ENCODE measurements around the gene CDCA3. TPM values are rescaled to one million over a fixed set of nuclear protein-coding genes. Genes with fewer than 3 reads are reported as not detected.

The CDCA3 gene
- total RNA-seq, 1 donor from 2014 or later: 32.5 TPM

DNA sequence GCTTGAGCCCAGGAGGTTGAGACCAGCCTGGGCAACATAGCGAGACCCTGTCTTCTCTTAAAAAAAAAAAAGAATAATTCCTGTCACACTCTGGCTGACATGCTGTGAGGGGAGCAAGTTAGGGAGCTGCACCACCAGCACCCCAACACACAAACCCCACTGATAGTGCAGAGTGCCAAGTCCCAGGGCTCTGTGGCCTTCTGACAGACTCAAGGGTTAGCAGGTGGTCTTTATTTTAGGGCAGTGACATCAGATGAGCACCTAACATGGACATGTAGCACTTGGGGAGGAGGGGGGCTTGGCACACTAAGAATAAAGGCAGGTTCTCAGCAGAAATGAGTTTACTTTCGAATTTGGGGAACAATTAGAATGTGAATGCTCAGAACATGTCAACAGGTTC is 7.7 kb upstream of the CDCA3 start:
- peaks cover 5% of the 10 kb centered on the region for H3K4me1 Mint-ChIP-seq (ENCODE audit: low read depth)
- no peak for DNase-seq (ENCODE audit: low spot score)
- peaks cover 37% of the 10 kb centered on the region for H3K36me3 Mint-ChIP-seq (ENCODE audit: low read depth)
- H3K27me3 Mint-ChIP-seq (ENCODE audit: insufficient read depth): no peaks in the 10 kb centered on the region
- H3K4me3 Mint-ChIP-seq: no peak overlapping the region
- no peaks in the 10 kb centered on the region for H3K9me3 Mint-ChIP-seq
- H3K27ac Mint-ChIP-seq: no peak overlapping the region
- intact Hi-C loops (cut with micrococcal nuclease): no loop called here

DNA sequence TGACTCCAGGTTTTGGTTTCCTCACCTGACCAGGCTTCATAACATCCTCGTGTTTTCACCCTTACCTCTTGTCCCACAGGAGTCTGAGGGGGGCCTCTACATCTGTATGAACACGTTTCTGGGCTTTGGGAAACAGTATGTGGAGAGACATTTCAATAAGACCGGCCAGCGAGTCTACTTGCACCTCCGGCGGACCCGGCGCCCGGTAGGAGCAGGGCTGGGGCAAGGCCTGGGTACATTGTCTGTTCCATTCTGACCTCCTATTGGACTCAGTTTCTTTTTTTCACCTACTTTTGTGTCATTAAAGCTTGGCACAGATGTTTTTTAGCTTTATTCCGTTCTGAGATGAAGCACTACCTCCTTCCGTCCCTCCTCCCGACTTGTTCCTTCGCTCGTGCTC is 4.2 kb upstream of the CDCA3 start:
- peaks cover 28% of the 10 kb centered on the region for H3K4me1 Mint-ChIP-seq (ENCODE audit: low read depth)
- no peaks in the 10 kb centered on the region for H3K9me3 Mint-ChIP-seq
- H3K27me3 Mint-ChIP-seq (ENCODE audit: insufficient read depth): peaks cover 2% of the 10 kb centered on the region
- H3K27ac Mint-ChIP-seq: no peak overlapping the region
- H3K36me3 Mint-ChIP-seq (ENCODE audit: low read depth): peaks cover 23% of the 10 kb centered on the region
- no peak for DNase-seq (ENCODE audit: low spot score)
- intact Hi-C loops (cut with micrococcal nuclease): no loop called here
- H3K4me3 Mint-ChIP-seq: no peak overlapping the region

DNA sequence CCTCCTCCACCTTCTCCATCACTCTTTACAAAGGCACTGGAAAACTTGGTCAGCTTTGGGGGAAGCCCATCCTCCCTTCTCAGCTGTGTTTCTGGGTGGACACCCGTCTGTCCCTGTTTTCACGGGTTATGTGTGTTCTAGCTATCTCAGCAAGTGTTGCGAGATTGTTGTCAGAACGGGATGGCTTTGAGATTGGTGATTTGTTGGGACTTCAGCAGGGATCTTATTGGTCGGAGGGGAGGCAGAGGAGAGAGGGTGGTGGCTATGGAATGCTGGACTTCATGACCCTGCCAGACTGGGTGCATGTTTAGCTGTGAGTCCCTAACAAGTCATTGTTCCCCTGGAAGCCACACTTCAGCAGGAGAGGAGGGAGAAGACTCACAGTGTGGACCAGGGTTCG is 3.0 kb upstream of the CDCA3 start:
- no peaks in the 10 kb centered on the region for H3K9me3 Mint-ChIP-seq
- intact Hi-C loops (cut with micrococcal nuclease): loop anchor here (5.0 kb wide), 1 partner anchor 253 kb away; the partner anchor contains the start of gene C1RL
- peaks cover 29% of the 10 kb centered on the region for H3K36me3 Mint-ChIP-seq (ENCODE audit: low read depth)
- DNase-seq (ENCODE audit: low spot score): no peak
- H3K4me1 Mint-ChIP-seq (ENCODE audit: low read depth): peaks cover 41% of the 10 kb centered on the region
- H3K27me3 Mint-ChIP-seq (ENCODE audit: insufficient read depth): peaks cover 2% of the 10 kb centered on the region
- peak overlapping the region; percentile 96 for H3K27ac Mint-ChIP-seq
- H3K4me3 Mint-ChIP-seq: peak overlapping the region; percentile 91

DNA sequence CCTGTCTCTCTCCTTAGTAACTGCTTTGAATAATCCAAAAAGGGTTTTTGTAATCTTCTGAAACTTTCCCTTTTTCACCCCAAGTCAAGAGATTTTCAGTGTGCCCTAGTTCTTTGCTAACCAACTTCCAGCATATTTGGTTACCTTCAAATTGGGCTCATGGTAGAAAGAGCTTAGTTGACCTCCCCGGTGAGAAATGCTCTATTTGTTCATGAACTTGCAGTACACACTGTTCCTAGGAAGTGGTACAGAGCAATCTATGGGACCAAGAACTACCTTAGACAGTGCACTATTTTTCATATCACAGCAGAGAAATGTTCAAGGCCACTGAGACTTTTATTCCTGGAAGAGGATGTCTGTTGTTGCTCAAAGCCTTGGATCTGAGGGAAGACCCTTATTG is 2.5 kb upstream of the CDCA3 start:
- Mint-ChIP-seq H3K4me1 (ENCODE audit: low read depth) (peaks cover 41% of the 10 kb centered on the region), H3K9me3 (no peaks in the 10 kb centered on the region), H3K36me3 (ENCODE audit: low read depth) (peaks cover 29% of the 10 kb centered on the region), H3K27ac (peak overlapping the region; percentile 96), H3K27me3 (ENCODE audit: insufficient read depth) (peaks cover 2% of the 10 kb centered on the region), H3K4me3 (peak overlapping the region; percentile 91)
- intact Hi-C loops (cut with micrococcal nuclease): loop anchor here (1.0 to 5.0 kb wide), 2 partner anchors 165 to 254 kb away; partner anchors contain the start of genes C1RL and LPCAT3
- no peak for DNase-seq (ENCODE audit: low spot score)

DNA sequence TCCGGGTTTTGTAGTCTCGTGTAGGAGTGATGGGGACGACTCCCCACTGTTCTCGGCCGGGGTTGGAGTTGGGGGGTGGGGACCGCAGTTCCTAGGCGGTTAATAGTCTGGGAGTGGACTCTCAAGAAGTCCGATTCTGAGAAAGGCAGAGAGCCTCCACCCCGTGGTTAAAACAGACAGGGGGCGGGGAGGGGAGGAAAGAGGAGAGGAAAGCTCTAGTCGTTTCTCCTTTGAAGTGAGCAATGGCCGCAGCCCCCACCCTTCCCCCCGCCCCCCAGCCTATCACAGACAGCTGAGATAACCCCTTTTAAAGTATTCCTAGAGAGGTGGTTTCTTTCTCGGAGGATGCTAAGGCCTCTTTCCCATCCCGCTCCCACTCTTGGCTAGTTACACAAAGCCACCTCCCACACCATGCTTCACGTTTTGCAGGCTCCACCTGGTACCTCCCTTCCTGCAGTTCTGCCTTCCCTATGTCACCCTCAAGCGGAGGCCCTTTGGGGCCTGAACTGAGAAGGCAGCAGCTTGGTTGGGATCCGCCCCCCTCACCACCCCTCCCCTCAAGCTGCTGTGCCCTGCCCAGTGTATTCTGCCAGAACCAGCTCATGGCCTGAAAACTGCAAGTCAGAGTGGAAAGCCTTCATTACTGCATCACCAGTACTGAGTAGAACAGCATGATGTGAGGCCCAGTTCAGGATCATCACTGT is 1.7 kb upstream of the CDCA3 start:
- H3K36me3 Mint-ChIP-seq (ENCODE audit: low read depth): peaks cover 27% of the 10 kb centered on the region
- peak; percentile 58 for DNase-seq (ENCODE audit: low spot score)
- intact Hi-C loops (cut with micrococcal nuclease): loop anchor here (1.0 to 5.0 kb wide), 14 partner anchors 14 to 254 kb away; partner anchors contain the start of genes C12orf57, C1RL, CHD4 and COPS7A
- peaks cover 2% of the 10 kb centered on the region for H3K27me3 Mint-ChIP-seq (ENCODE audit: insufficient read depth)
- peak overlapping the region; percentile 96 for H3K27ac Mint-ChIP-seq
- H3K4me3 Mint-ChIP-seq: peak overlapping the region; percentile 91
- no peaks in the 10 kb centered on the region for H3K9me3 Mint-ChIP-seq
- H3K4me1 Mint-ChIP-seq (ENCODE audit: low read depth): peaks cover 42% of the 10 kb centered on the region

DNA sequence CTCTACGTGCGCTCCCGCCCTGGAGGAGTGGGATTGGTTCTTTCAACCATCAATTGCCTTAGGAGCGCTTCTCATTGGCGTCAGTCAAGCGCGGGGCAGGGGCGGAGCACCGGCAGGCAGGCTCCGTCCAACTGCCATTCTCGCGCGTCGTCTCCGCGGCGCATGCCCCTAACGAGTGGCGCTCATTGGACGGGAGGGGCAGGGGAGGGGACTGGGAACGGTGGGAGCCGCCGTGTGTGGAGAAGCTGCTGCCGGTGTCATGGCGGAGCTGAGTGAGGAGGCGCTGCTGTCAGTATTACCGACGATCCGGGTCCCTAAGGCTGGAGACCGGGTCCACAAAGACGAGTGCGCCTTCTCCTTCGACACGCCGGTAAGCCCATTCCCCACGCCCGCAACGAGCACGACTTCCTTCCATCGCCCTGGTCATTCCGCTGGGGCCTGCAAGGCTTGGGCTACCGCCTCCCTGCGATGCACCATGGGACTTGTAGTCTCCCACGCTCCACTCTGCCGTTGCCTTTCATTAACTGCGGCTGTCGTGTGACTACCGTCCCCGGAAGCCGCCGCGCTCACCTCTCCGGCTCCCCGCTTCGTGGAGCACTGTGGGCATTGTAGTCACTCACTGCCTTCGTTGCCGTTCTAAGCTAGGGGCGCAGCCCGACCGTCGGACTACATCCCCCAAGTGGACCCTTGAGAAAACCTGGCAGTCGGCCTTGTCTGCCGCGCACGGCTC is 1.0 kb upstream of the CDCA3 start, which contains the start of gene USP5:
Gene USP5, plus strand, starts transcription at position 230 of the 730 bp plus-strand sequence. Its CDS starts 30 bp downstream, at position 260.
- H3K36me3 Mint-ChIP-seq (ENCODE audit: low read depth): peaks cover 25% of the 10 kb centered on the region
- no peaks in the 10 kb centered on the region for H3K9me3 Mint-ChIP-seq
- intact Hi-C loops (cut with micrococcal nuclease): loop anchor here (1.0 to 5.0 kb wide), 19 partner anchors 15 to 359 kb away; partner anchors contain the start of genes C12orf57, C1RL, CD4 and CHD4
- DNase-seq (ENCODE audit: low spot score): peak; percentile 98
- H3K4me3 Mint-ChIP-seq: peak within 1 kb of the TSS; percentile 91
- peak within 1 kb of the TSS; percentile 96 for H3K27ac Mint-ChIP-seq
- H3K27me3 Mint-ChIP-seq (ENCODE audit: insufficient read depth): peaks cover 2% of the 10 kb centered on the region
- H3K4me1 Mint-ChIP-seq (ENCODE audit: low read depth): peaks cover 46% of the 10 kb centered on the region

DNA sequence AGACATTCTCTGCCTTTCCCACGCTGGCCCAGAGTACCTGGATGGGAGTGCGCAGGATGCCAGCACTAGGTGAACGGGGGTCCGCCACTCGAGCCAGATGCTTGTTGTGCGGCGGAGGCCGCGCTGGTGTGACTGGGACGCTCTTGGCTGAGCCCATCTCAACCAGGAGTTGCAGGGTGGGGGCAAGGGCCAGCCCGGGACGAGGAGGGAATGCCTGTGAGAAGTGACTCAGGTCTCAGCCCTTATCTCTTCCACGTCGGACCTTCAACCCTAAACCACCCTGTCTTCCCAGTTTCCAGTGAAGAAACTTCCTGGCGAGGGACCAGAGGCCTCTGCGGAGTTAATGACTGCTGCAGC is 312 bp downstream of the CDCA3 start:
- H3K27me3 Mint-ChIP-seq (ENCODE audit: insufficient read depth): peaks cover 2% of the 10 kb centered on the region
- no peak overlapping the region for H3K27ac Mint-ChIP-seq
- H3K4me1 Mint-ChIP-seq (ENCODE audit: low read depth): peaks cover 50% of the 10 kb centered on the region
- H3K4me3 Mint-ChIP-seq: peak overlapping the region; percentile 91
- DNase-seq (ENCODE audit: low spot score): no peak
- peaks cover 27% of the 10 kb centered on the region for H3K36me3 Mint-ChIP-seq (ENCODE audit: low read depth)
- intact Hi-C loops (cut with micrococcal nuclease): loop anchor here (1.0 to 5.0 kb wide), 7 partner anchors 25 to 357 kb away; partner anchors contain the start of genes C1RL, CD4, GAPDH and MRPL51
- no peaks in the 10 kb centered on the region for H3K9me3 Mint-ChIP-seq

DNA sequence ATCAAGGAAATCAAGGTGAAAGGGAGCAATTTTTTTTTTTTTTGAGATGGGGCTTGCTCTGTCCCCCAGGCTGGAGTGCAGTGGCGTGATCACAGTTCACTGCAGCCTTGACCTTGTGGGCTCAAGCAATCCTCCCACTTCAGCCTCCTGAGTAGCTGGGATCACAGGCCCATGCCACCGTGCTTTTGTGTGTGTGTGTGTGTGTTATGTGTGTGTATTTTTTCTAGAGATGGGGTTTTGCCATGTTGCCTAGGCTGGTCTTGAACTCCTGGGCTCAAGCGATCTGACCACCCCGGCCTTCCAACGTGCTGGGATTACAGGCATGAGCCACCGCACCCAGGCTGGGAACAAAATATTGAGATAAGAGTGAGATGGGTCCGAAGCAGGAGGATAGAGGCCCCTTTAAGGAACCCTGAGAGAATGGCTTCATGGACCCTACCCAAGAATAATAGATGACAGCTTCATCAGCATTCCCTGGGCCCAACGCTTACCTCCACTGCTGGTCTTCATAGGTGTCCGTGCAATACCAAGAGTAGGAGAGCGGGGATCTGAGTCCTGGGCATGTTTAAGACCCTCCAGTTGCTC is 1.0 kb downstream of the CDCA3 start:
- peaks cover 50% of the 10 kb centered on the region for H3K4me1 Mint-ChIP-seq (ENCODE audit: low read depth)
- no peaks in the 10 kb centered on the region for H3K9me3 Mint-ChIP-seq
- H3K27me3 Mint-ChIP-seq (ENCODE audit: insufficient read depth): peaks cover 2% of the 10 kb centered on the region
- intact Hi-C loops (cut with micrococcal nuclease): loop anchor here (5.0 kb wide), 1 partner anchor 257 kb away; the partner anchor contains the start of gene C1RL
- H3K4me3 Mint-ChIP-seq: peak overlapping the region; percentile 91
- H3K27ac Mint-ChIP-seq: peak overlapping the region; percentile 57
- peaks cover 25% of the 10 kb centered on the region for H3K36me3 Mint-ChIP-seq (ENCODE audit: low read depth)
- DNase-seq (ENCODE audit: low spot score): no peak

DNA sequence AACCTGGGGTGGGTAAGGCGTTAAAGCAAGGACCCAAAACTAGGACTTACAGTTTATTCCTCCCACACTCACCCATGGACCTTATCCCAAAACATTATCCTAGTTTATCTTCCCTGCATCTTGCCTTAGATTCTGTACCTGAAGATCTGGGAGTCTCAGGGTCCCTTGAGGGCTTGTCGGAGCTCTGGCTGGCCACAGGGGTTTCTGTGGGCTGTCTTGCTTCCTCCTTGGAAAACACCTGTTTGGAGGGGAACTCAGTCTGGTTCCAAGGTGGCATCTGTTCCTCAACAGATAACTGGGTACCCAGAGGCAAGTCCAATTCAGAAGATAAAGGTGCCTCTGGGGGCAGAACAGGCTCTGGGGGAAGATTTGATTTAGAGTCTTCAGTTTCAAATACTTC is 1.7 kb downstream of the CDCA3 start:
- DNase-seq (ENCODE audit: low spot score): no peak
- peaks cover 29% of the 10 kb centered on the region for H3K36me3 Mint-ChIP-seq (ENCODE audit: low read depth)
- intact Hi-C loops (cut with micrococcal nuclease): no loop called here
- H3K27me3 Mint-ChIP-seq (ENCODE audit: insufficient read depth): peaks cover 2% of the 10 kb centered on the region
- peak overlapping the region; percentile 91 for H3K4me3 Mint-ChIP-seq
- H3K27ac Mint-ChIP-seq: peak overlapping the region; percentile 56
- peaks cover 50% of the 10 kb centered on the region for H3K4me1 Mint-ChIP-seq (ENCODE audit: low read depth)
- H3K9me3 Mint-ChIP-seq: no peaks in the 10 kb centered on the region

DNA sequence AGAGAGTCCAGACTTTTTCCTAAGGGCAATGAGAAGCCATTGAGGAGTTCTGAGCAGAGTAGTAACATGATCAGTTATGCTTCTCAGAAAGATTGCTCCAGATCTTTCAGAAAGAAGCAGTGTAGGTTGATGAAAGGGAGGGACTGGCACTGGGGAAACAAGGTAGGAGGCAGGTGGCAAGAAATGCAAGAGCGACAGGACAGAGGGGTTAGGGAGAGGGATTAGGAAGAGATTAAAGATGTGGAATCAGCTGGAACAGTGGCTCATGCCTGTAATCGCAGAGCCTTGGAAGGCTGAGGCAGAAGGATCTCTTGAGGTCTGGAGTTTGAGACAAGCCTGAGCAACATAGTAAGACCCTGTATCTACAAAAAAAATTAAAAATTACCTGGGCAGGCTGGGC is 3.4 kb downstream of the CDCA3 start:
- Mint-ChIP-seq H3K27me3 (ENCODE audit: insufficient read depth) (no peaks in the 10 kb centered on the region), H3K27ac (no peak overlapping the region), H3K36me3 (ENCODE audit: low read depth) (peaks cover 23% of the 10 kb centered on the region), H3K9me3 (no peaks in the 10 kb centered on the region), H3K4me3 (no peak overlapping the region), H3K4me1 (ENCODE audit: low read depth) (peaks cover 35% of the 10 kb centered on the region)
- intact Hi-C loops (cut with micrococcal nuclease): no loop called here
- no peak for DNase-seq (ENCODE audit: low spot score)

DNA sequence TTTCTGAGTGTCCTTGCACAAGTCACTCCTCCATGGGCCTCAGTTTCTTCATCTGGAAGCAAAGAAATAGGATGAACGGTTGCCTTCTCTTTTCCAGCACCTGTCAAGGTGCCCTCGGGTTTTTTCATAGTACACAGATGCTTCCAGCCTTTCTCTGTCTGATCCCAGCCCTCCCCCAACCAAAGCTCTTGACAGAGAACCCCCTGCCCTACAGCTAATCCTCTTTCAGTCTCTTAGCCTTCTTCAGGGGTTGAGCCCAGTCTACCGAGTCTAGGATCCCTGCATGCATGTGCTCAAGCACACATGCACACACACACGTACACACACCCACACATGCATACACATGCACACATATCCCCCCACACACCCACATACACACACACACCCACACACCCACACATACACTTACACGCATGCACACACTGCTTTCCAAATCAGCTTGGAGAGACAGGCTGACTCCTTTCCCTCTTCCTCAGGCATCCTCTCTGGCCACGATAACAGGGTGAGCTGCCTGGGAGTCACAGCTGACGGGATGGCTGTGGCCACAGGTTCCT is 4.7 kb downstream of the CDCA3 start:
- intact Hi-C loops (cut with micrococcal nuclease): no loop called here
- Mint-ChIP-seq H3K36me3 (ENCODE audit: low read depth) (peaks cover 23% of the 10 kb centered on the region), H3K27ac (no peak overlapping the region)

DNA sequence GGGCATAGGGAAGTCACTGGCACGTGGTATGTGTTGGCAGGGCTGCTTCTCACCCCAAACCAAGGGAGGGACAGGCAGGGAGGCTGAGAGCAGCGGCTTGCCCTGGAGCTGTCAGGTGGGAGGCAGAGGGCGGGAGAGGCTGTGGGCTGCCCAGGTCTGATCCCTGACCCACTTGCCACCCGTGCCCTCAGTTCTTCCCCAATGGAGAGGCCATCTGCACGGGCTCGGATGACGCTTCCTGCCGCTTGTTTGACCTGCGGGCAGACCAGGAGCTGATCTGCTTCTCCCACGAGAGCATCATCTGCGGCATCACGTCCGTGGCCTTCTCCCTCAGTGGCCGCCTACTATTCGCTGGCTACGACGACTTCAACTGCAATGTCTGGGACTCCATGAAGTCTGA is 5.7 kb downstream of the CDCA3 start:
- peaks cover 21% of the 10 kb centered on the region for H3K36me3 Mint-ChIP-seq (ENCODE audit: low read depth)
- no peaks in the 10 kb centered on the region for H3K9me3 Mint-ChIP-seq
- H3K4me3 Mint-ChIP-seq: no peak overlapping the region
- peaks cover 23% of the 10 kb centered on the region for H3K4me1 Mint-ChIP-seq (ENCODE audit: low read depth)
- no peak overlapping the region for H3K27ac Mint-ChIP-seq
- H3K27me3 Mint-ChIP-seq (ENCODE audit: insufficient read depth): no peaks in the 10 kb centered on the region
- no peak for DNase-seq (ENCODE audit: low spot score)
- intact Hi-C loops (cut with micrococcal nuclease): no loop called here

More for the DNA sequence above, 4.7 kb downstream of the CDCA3 start:
- Mint-ChIP-seq H3K4me1 (ENCODE audit: low read depth) (peaks cover 32% of the 10 kb centered on the region), H3K27me3 (ENCODE audit: insufficient read depth) (no peaks in the 10 kb centered on the region), H3K9me3 (no peaks in the 10 kb centered on the region), H3K4me3 (no peak overlapping the region)
- no peak for DNase-seq (ENCODE audit: low spot score)

Measured in activated T-helper 1 cell treated with anti-CD3 and anti-CD28 coated beads, Interleukin-12 subunit alpha, Interleukin-12 subunit beta, Interleukin-2, Interleukin-4 antibody, amounts not matched to agents 30 ng/mL and 10 ng/mL and 1 ng/mL, durations not matched to agents 14 hours and 24 hours and 36 hours (primary cell).